GM19240 (cell line): ENCODE data around the gene NT5C2.

Experiments
- DNase-seq: peaks from one replicate; pipeline ENCODE4 v3.0.0; 2011; ENCODE audit warnings: low spot score; ENCODE audit not compliant: insufficient read length

NT5C2 gene

GRCh38 chr10:103062854-103063590, 130.1 kb downstream of the NT5C2 start:
- no peak for DNase-seq

GRCh38 chr10:103060575-103060974, 132.5 kb downstream of the NT5C2 start:
- no peak for DNase-seq

- no peak for DNase-seq
Observed at GRCh38 chr10:103058034-103058433, 135.0 kb downstream of the NT5C2 start.

- DNase-seq: no peak
Observed at GRCh38 chr10:103055105-103055504, 138.0 kb downstream of the NT5C2 start.

- no peak for DNase-seq
Observed at GRCh38 chr10:103054621-103055020, 138.5 kb downstream of the NT5C2 start.

- DNase-seq: peak; percentile 50
Observed at GRCh38 chr10:103053659-103054581, 139.2 kb downstream of the NT5C2 start.

- DNase-seq: no peak
Observed at GRCh38 chr10:103049237-103049636, 143.8 kb downstream of the NT5C2 start.

GRCh38 chr10:103047381-103047780, 145.7 kb downstream of the NT5C2 start:
- DNase-seq: no peak

GRCh38 chr10:103045961-103046360, 147.1 kb downstream of the NT5C2 start:
- DNase-seq: no peak

- no peak for DNase-seq
Observed at GRCh38 chr10:103044942-103045489, 148.1 kb downstream of the NT5C2 start.

GRCh38 chr10:103042908-103043307, 150.2 kb downstream of the NT5C2 start:
- DNase-seq: no peak

GRCh38 chr10:103042129-103042528, 150.9 kb downstream of the NT5C2 start:
- DNase-seq: no peak

GRCh38 chr10:103041391-103041790, 151.7 kb downstream of the NT5C2 start:
- no peak for DNase-seq

GRCh38 chr10:103040418-103040817, 152.7 kb downstream of the NT5C2 start:
- DNase-seq: no peak

- DNase-seq: no peak
Observed at GRCh38 chr10:103038570-103038969, 154.5 kb downstream of the NT5C2 start.
